Measurements from ENCODE around the gene RPL41.
A peak's percentile ranks its signal among the peaks of the same experiment; 100 is the strongest.
"Not testable (repeated sequence)": the region's sequence is repeated elsewhere in the genome, so short reads cannot be mapped to it uniquely, and the experiment has no call there.

The RPL41 gene

GRCh38 chr12:56129206-56129941 lies 12.9 kb downstream of the RPL41 start:
- DNase-seq = peak; percentile 27

- DNase-seq = no peak
Measured at GRCh38 chr12:56129942-56130495, 13.6 kb downstream of the RPL41 start.

GRCh38 chr12:56130876-56131275 lies 14.4 kb downstream of the RPL41 start:
- DNase-seq = no peak

- DNase-seq = no peak
Measured at GRCh38 chr12:56134897-56135296, 18.5 kb downstream of the RPL41 start.

GRCh38 chr12:56137853-56138571 lies 21.6 kb downstream of the RPL41 start:
- no peak for DNase-seq

GRCh38 chr12:56141946-56142784 lies 25.7 kb downstream of the RPL41 start:
- DNase-seq = no peak

- no peak for DNase-seq
Measured at GRCh38 chr12:56143217-56143616, 26.8 kb downstream of the RPL41 start.

GRCh38 chr12:56143870-56144269 lies 27.4 kb downstream of the RPL41 start:
- no peak for DNase-seq

GRCh38 chr12:56145217-56145616 lies 28.8 kb downstream of the RPL41 start:
- DNase-seq = no peak

- DNase-seq = no peak
Measured at GRCh38 chr12:56146492-56147460, 30.3 kb downstream of the RPL41 start.

GRCh38 chr12:56150563-56150962 lies 34.1 kb downstream of the RPL41 start:
- no peak for DNase-seq

GRCh38 chr12:56151672-56152131 lies 35.3 kb downstream of the RPL41 start:
- peak; percentile 40 for DNase-seq

GRCh38 chr12:56152132-56152755 lies 35.8 kb downstream of the RPL41 start, which contains the start of gene MYL6B:
MYL6B (plus strand) TSS chr12:56152587; CDS start chr12:56153919, 1,332 bp downstream.
- DNase-seq = peak; percentile 90

- no peak for DNase-seq
Measured at GRCh38 chr12:56152756-56153677, 36.6 kb downstream of the RPL41 start.

GRCh38 chr12:56153678-56154065 lies 37.2 kb downstream of the RPL41 start:
- DNase-seq = no peak

GRCh38 chr12:56154246-56154771 lies 37.9 kb downstream of the RPL41 start:
- DNase-seq = no peak

- DNase-seq = no peak
Measured at GRCh38 chr12:56154818-56155217, 38.4 kb downstream of the RPL41 start.

- DNase-seq = no peak
Measured at GRCh38 chr12:56155256-56155845, 38.9 kb downstream of the RPL41 start.

- DNase-seq = not testable (repeated sequence)
Measured at GRCh38 chr12:56156464-56157200, 40.2 kb downstream of the RPL41 start.
